HepG2 (cell line): ENCODE data around the gene HDAC10. TPM values are rescaled to one million over a fixed set of nuclear protein-coding genes. Genes with fewer than 3 reads are reported as not detected.

Experiments used
- AGO1 ChIP-seq: fragments of 200-400 bp; formaldehyde crosslinking; IDR thresholded peaks from 2 replicates; pipeline ENCODE4 v1.6.1; 2017; ENCODE audit warnings: mild to moderate bottlenecking, low read depth, low read length, moderate library complexity; ENCODE audit not compliant: poor library complexity, severe bottlenecking
- ARID5B ChIP-seq: IDR thresholded peaks from 2 replicates; pipeline ENCODE4 v1.4.0; 2020; ENCODE audit warnings: mild to moderate bottlenecking, missing genetic modification reagents
- CC2D1A ChIP-seq: sonication (generic); formaldehyde crosslinking; IDR thresholded peaks from 2 replicates; pipeline ENCODE4 v1.8.1; 2023; ENCODE audit warnings: mild to moderate bottlenecking, missing genetic modification reagents
- CEBPG ChIP-seq: IDR thresholded peaks from 2 replicates; pipeline ENCODE4 v1.6.1; 2016
- DPF2 ChIP-seq: sonication (generic); formaldehyde crosslinking; IDR thresholded peaks from 2 replicates; pipeline ENCODE4 v1.4.0; 2020; ENCODE audit warnings: mild to moderate bottlenecking, low read depth, missing genetic modification reagents, borderline replicate concordance
- HNRNPK ChIP-seq: fragments of 200-400 bp; formaldehyde crosslinking; IDR thresholded peaks from 2 replicates; pipeline ENCODE4 v1.6.1; 2018; ENCODE audit warnings: low read length, low read depth, moderate library complexity, mild to moderate bottlenecking; ENCODE audit not compliant: poor library complexity, severe bottlenecking
- KDM4B ChIP-seq: sonication (generic); formaldehyde crosslinking; IDR thresholded peaks from 2 replicates; pipeline ENCODE4 v1.4.0; 2020; ENCODE audit warnings: missing genetic modification reagents
- NFKBIZ ChIP-seq: IDR thresholded peaks from 2 replicates; pipeline ENCODE4 v1.6.1; 2018; ENCODE audit warnings: missing genetic modification reagents, missing compliant biosample characterization
- RBFOX2 ChIP-seq: fragments of 200-400 bp; formaldehyde crosslinking; IDR thresholded peaks from 2 replicates; pipeline ENCODE4 v1.6.1; 2017; ENCODE audit warnings: low read depth, mild to moderate bottlenecking, low read length
- REPIN1 ChIP-seq: sonication (generic); formaldehyde crosslinking; IDR thresholded peaks from 2 replicates; pipeline ENCODE4 v1.8.0; 2022; ENCODE audit warnings: missing genetic modification reagents, low read depth, mild to moderate bottlenecking, borderline replicate concordance
- SMAD3 ChIP-seq: sonication (generic); formaldehyde crosslinking; IDR thresholded peaks from 2 replicates; pipeline ENCODE4 v1.4.0; 2020; ENCODE audit warnings: missing genetic modification reagents
- ZNF34 ChIP-seq: sonication (generic); formaldehyde crosslinking; IDR thresholded peaks from 2 replicates; pipeline ENCODE4 v1.4.0; 2020; ENCODE audit warnings: mild to moderate bottlenecking, missing genetic modification reagents, borderline replicate concordance
- ZNF367 ChIP-seq: sonication (generic); formaldehyde crosslinking; IDR thresholded peaks from 2 replicates; pipeline ENCODE4 v1.4.0; 2020; ENCODE audit warnings: missing genetic modification reagents, borderline replicate concordance
- ZNF501 ChIP-seq: sonication (generic); formaldehyde crosslinking; IDR thresholded peaks from 2 replicates; pipeline ENCODE4 v1.5.1; 2020; ENCODE audit warnings: mild to moderate bottlenecking, moderate library complexity, missing genetic modification reagents
- ZNF710 ChIP-seq: sonication (generic); formaldehyde crosslinking; IDR thresholded peaks from 2 replicates; pipeline ENCODE4 v1.5.0; 2020; ENCODE audit warnings: mild to moderate bottlenecking, missing genetic modification reagents, borderline replicate concordance
- ZNF775 ChIP-seq: sonication (generic); formaldehyde crosslinking; IDR thresholded peaks from 2 replicates; pipeline ENCODE4 v1.4.0; 2020; ENCODE audit warnings: missing genetic modification reagents, mild to moderate bottlenecking, moderate library complexity, borderline replicate concordance
- polyA plus RNA-seq, 8 experiments: library from polyadenylated mRNA; depleted of rRNA in 3 of 8; stranded (reverse) in 7 of 8; unstranded in 1 of 8; fragments of >200 nt; fragmentation: Illumina TruSeq in 4 of 8; extraction: Trizol in 4 of 8; gene quantifications; 2 replicates each; pipeline versions ENCODE4 v1.2.1 to v1.2.3, GENCODE V29; 2011 to 2016; ENCODE audit warnings: low read depth in 4 of 8, missing spikeins in 1 of 8, mixed read lengths in 1 of 8; ENCODE audit not compliant: insufficient read depth in 1 of 8
- total RNA-seq, 5 experiments: library from RNA; depleted of rRNA; stranded (reverse); fragments of >200 nt; fragmentation: Illumina TruSeq; extraction: Trizol; gene quantifications; 2 replicates each; pipeline ENCODE4 v1.2.3, GENCODE V29; 2016; ENCODE audit warnings: low read depth in 1 of 5
- TF ChIP-seq, protein P1 (sequence below): sonication (generic); formaldehyde crosslinking; IDR thresholded peaks from 2 replicates; pipeline ENCODE4 v1.9.0; 2021; ENCODE audit warnings: missing genetic modification reagents, mild to moderate bottlenecking, borderline replicate concordance
- TF ChIP-seq, protein P2 (sequence below): sonication (generic); formaldehyde crosslinking; IDR thresholded peaks from 2 replicates; pipeline ENCODE4 v1.5.1; 2020; ENCODE audit warnings: mild to moderate bottlenecking, moderate library complexity, missing genetic modification reagents

The HDAC10 gene
- total and polyA plus RNA-seq, 2 of the 13 experiments (the other 11 are each of a cell fraction or from before 2014, with no cell fraction given): 13.9 to 14.9 TPM

GRCh38 chr22:50296658-50297490, 45.8 kb upstream of the HDAC10 start (continued):
- TF ChIP-seq RBFOX2: peak; percentile 42; the same call in 1 of the 2 replicates
- no peak for TF ChIP-seq CEBPG
- TF ChIP-seq AGO1: no peak
- TF ChIP-seq CC2D1A (CRISPR knock-in tag): no peak
- TF ChIP-seq KDM4B (CRISPR knock-in tag): no peak
- no peak for TF ChIP-seq ZNF34 (CRISPR knock-in tag)
- TF ChIP-seq REPIN1 (CRISPR knock-in tag): no peak
- TF ChIP-seq ARID5B: no peak
- TF ChIP-seq, protein P1, sequence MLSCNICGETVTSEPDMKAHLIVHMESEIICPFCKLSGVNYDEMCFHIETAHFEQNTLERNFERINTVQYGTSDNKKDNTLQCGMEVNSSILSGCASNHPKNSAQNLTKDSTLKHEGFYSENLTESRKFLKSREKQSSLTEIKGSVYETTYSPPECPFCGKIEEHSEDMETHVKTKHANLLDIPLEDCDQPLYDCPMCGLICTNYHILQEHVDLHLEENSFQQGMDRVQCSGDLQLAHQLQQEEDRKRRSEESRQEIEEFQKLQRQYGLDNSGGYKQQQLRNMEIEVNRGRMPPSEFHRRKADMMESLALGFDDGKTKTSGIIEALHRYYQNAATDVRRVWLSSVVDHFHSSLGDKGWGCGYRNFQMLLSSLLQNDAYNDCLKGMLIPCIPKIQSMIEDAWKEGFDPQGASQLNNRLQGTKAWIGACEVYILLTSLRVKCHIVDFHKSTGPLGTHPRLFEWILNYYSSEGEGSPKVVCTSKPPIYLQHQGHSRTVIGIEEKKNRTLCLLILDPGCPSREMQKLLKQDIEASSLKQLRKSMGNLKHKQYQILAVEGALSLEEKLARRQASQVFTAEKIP (CRISPR knock-in tag): no peak
- TF ChIP-seq SMAD3: no peak
- TF ChIP-seq ZNF367: no peak
- no peak for TF ChIP-seq NFKBIZ (CRISPR knock-in tag)
- TF ChIP-seq ZNF710 (CRISPR knock-in tag): 0 out of 2 replicates have a peak, but pooled peaks have one; percentile 11
- TF ChIP-seq, protein P2, sequence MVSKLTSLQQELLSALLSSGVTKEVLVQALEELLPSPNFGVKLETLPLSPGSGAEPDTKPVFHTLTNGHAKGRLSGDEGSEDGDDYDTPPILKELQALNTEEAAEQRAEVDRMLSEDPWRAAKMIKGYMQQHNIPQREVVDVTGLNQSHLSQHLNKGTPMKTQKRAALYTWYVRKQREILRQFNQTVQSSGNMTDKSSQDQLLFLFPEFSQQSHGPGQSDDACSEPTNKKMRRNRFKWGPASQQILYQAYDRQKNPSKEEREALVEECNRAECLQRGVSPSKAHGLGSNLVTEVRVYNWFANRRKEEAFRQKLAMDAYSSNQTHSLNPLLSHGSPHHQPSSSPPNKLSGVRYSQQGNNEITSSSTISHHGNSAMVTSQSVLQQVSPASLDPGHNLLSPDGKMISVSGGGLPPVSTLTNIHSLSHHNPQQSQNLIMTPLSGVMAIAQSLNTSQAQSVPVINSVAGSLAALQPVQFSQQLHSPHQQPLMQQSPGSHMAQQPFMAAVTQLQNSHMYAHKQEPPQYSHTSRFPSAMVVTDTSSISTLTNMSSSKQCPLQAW (CRISPR knock-in tag): peak; percentile 42; the same call in 1 of the 2 replicates
- no peak for TF ChIP-seq ZNF775 (CRISPR knock-in tag)
- no peak for TF ChIP-seq HNRNPK
- no peak for TF ChIP-seq ZNF501 (CRISPR knock-in tag)
- 0 out of 2 replicates have a peak, but pooled peaks have one; percentile 22 for TF ChIP-seq DPF2 (CRISPR knock-in tag)
